HG03378 (cell line): ENCODE measurements around the gene SLC12A1.
A peak's percentile ranks its signal among the peaks of the same experiment; 100 is the strongest.

Source experiments
- ATAC-seq: cut with Tn5 transposase; IDR thresholded peaks from one replicate; pipeline ENCODE4 v1.9.1; 2021; ENCODE audit warnings: mild to moderate bottlenecking, moderate library complexity; ENCODE audit not compliant: unreplicated experiment

The SLC12A1 gene

DNA sequence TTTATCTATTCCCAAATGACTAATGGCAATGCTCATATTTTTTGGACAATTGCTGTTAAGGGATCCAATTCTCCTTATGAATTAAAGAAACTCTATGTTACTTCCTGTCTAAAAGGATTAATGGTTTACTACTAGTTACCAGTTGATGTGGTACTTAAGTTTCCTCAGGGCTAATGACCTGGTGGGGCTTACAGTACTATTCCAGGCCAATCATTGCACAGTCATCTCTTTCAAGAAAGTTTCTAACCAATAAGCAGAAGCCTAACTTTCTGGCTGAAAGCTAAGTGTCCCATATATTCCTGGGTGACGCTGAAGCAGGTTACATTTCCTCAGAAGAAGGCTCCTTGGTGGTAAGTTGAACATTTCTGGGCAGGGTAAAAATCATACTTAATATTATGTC lies at the start of gene SLC12A1:
TSS of gene SLC12A1 (plus strand) at position 322 of the 400 bp plus-strand sequence. CDS start 1,418 bp downstream, outside the sequence.
- no peak for ATAC-seq

- no peak for ATAC-seq
Measured at GRCh38 chr15:48168616-48169015, 37.5 kb upstream of the SLC12A1 start.

- ATAC-seq: no peak
Measured at GRCh38 chr15:48170981-48171380, 35.1 kb upstream of the SLC12A1 start.

DNA sequence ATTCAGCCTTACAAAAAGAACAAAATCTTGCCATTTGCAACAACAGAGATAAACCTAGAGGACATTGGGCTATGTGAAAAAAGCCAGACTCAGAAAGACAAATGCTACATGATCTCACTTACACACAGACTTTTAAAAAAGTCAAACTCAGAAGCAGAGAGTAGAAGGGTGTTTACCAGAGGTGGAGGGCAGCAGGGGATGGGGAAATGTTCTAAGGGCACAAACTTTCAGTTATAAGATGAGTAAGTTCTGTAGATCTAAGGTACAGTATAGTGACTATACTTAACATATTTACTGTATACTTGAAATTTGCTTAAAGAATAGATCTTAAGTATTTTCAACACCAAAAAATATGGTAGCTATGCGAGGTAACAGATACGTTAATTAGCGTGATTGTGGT lies 31.0 kb upstream of the SLC12A1 start:
- ATAC-seq: peak; percentile 40

DNA sequence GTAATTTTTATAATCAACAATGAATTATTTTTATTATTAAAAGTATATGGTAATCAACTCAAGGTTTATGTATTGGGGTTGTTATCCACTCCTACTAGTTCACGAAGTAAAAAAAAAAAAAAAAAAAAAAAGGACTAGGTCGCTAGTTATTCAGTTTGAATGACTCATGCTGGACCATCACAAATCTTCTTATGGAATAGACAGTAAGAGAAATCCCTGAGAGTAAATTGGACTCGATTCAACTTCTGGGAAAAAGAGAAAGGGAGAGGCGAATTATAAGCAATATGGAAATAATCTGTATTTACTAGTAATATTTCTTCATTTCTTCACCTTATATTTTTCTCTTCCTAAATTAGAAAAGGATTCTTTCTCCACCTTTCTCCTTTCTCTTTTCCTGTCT lies 30.0 kb upstream of the SLC12A1 start:
- ATAC-seq: no peak

DNA sequence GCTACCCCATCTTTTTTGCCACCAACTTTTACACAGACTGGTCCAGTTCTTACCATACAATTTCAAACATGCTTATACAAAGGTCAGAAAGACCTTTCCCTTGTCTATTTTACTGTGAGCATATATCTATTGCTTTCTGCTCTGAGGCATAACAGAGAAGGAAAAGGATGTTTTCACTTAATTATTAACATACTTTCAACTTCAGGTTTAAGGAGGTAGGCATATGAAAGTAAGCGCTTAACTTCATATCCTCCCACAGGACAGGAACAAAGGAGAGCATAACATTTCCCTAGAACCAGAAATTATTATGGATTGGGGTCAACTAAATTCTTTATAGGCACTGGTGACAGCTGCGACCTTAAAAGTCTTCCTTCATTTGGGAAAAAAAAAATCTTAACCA lies 29.1 kb upstream of the SLC12A1 start:
- ATAC-seq: peak; percentile 34

DNA sequence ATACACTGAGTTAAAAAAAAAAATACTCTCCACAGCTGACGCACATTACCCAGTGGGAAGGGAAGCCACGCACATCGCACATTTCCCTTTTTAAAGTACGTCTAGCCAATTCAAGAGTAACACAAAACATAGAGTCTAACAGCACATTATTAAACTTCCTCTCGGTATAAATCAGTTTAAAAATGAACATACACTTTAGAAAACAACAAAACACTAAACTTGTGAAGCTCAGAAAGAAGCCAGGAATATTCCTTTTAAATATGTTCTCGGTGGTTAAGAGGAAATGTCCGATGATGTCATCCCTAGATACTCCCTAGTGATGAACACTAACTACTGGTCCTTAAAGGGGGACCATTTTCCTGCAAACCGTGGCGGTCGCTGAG lies 28.7 kb upstream of the SLC12A1 start:
- ATAC-seq: peak; percentile 70

GRCh38 chr15:48177766-48178647 lies 28.1 kb upstream of the SLC12A1 start, which contains the start of gene MYEF2:
TSS of gene MYEF2 (minus strand) at chr15:48178295. CDS start at chr15:48178237, 58 bp downstream.
- peak; percentile 53 for ATAC-seq

DNA sequence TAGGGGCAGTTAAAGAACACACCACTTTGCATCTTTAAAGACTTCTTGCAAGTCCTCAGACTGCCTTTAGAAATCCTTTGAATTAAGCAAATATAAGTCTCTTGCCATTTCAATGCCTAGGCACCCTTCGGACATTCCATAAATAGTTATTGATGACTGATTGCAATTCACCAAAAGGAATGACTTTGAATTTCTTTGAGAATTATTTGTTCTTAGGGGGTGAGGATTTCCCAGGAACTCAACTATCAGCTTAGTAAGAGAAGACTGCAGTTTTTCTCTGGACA lies 27.5 kb upstream of the SLC12A1 start:
- ATAC-seq: no peak

GRCh38 chr15:48182749-48183148 lies 23.4 kb upstream of the SLC12A1 start:
- no peak for ATAC-seq

DNA sequence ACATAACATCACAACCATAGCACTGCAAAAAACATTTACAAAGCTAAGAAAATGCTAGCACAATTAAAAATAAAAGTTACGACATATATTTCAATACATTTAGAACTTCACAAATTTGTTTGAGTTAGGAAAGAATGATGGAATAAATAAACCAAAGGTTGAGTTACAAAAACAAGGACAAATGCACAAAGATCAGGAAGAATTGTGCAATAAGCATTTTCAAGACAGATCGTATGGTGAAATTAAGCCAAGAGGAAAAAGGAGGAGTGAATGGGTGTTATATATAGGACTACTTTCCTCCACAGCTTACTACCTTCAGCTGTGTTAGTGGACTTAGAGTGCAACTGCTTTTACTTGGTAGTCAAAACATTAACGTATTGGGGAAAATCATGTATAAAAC lies 20.6 kb upstream of the SLC12A1 start:
- ATAC-seq: no peak

GRCh38 chr15:48186271-48186670 lies 19.8 kb upstream of the SLC12A1 start:
- no peak for ATAC-seq

DNA sequence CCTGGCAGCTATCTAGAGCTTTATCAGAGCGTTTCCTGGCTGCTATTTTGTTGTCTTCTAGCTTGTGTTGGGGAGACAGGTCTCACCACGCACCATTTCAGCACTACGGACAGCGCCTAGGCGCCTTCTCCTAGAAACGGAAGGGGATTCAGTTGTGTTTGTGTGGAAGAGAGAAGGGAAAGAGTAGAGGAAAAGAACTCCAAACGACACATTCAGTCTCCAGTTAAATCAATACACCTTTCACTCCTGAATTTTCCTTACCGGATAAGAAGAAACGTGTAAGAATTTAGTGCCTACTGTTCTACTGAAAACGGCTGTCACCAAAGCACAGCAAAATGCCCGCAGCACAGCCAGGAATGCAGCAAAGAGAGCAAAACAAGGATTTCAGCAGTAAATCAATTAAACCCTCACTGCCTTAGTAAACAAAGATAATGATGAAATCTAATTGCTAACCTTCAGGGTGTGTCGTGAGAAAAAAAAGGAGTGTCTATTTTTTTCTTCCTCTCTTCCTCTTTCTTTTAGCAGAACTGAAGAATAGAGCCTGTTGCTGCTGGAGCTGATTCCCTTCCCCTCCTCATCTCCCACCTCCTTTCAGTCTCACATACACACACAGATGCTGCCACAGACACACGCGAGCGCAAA lies 15.0 kb upstream of the SLC12A1 start:
- no peak for ATAC-seq

DNA sequence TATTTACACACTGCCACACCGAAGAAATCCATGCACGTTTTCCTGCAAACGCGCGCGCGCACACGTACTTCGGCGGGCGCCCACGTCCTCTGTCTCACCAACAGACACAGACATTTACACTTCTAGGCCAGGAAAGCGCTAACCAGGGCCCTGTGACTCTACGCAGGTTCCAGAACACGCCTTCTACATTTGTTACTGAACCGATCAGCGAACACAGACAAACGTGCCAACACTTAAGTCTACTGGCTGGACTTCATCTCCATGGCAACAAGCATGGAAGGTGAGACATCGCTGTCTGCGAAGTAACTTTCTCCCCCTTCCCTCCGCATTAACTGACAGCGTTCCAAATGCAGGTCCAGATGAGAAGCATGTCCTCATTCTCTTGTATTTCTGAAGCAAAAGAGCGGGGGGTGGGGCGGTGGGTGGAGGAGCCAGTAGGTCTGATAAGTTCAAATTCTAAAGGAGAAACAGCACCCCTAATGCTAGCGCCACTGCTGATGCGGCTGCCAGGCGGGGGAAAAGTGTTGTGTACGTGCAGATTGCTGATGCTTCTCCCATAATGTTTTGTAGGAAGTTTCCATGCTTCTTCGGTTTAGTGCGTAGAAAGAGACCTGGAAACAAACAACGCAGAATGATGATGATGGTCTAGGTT lies 14.4 kb upstream of the SLC12A1 start, which contains the start of gene CTXN2:
TSS of gene CTXN2 (plus strand) at position 92 of the 652 bp plus-strand sequence. CDS start 9,636 bp downstream, outside the sequence.
- no peak for ATAC-seq

DNA sequence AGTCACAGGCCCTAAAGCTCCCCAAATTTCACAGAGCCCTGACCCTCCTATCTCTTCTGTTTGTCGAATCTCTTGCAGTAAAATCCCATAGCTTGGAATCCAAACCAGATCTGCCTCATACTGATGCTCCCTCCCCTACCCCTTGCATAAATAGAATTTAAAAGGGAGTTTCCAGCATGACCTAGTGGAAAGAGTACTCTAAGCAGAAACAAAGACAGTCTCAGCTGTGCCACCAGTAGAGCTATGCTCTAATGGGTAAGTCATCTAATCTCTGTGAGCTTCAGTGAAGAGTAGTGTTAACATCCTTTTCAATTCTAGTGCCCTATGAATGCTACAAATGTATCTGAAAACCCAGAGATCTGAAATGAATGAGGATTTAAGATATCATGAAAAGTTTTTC lies 4.0 kb upstream of the SLC12A1 start:
- no peak for ATAC-seq

GRCh38 chr15:48221261-48221660 lies 15.2 kb downstream of the SLC12A1 start:
- no peak for ATAC-seq

GRCh38 chr15:48221885-48222284 lies 15.8 kb downstream of the SLC12A1 start:
- ATAC-seq: no peak

- ATAC-seq: no peak
Measured at GRCh38 chr15:48222627-48223026, 16.5 kb downstream of the SLC12A1 start.

GRCh38 chr15:48225771-48226170 lies 19.7 kb downstream of the SLC12A1 start:
- ATAC-seq: no peak

- ATAC-seq: no peak
Measured at GRCh38 chr15:48230498-48230897, 24.4 kb downstream of the SLC12A1 start.

GRCh38 chr15:48233246-48233645 lies 27.1 kb downstream of the SLC12A1 start:
- no peak for ATAC-seq

- no peak for ATAC-seq
Measured at GRCh38 chr15:48239334-48239733, 33.2 kb downstream of the SLC12A1 start.
